K562 (cell line): ENCODE measurements around the gene BHLHE40. TPM values are rescaled to one million over a fixed set of nuclear protein-coding genes. Genes with fewer than 3 reads are reported as not detected.

Source experiments
- CC2D1A ChIP-seq: fragments of 450-650 bp; IDR thresholded peaks from 2 replicates; pipeline ENCODE4 v1.6.1; 2017; ENCODE audit warnings: mild to moderate bottlenecking
- CTBP1 ChIP-seq: fragments of 450-650 bp; IDR thresholded peaks from 2 replicates; pipeline ENCODE4 v1.6.1; 2016; ENCODE audit warnings: borderline replicate concordance
- POLR3A ChIP-seq: IDR thresholded peaks from 2 replicates; pipeline ENCODE4 v1.6.1; 2011; ENCODE audit warnings: borderline replicate concordance, mild to moderate bottlenecking, moderate library complexity; ENCODE audit not compliant: insufficient read length, insufficient read depth; ENCODE audit errors: extremely low read depth
- ZNF57 ChIP-seq: fragments of 450-650 bp; formaldehyde crosslinking; IDR thresholded peaks from 2 replicates; pipeline ENCODE4 v1.4.0; 2020; ENCODE audit warnings: mild to moderate bottlenecking, moderate library complexity
- ZNF589 ChIP-seq: fragments of 200-800 bp; sonication (Bioruptor generic); IDR thresholded peaks from 2 replicates; pipeline ENCODE4 v1.6.1; 2016; ENCODE audit warnings: low read depth, missing genetic modification characterization, missing compliant biosample characterization
- polyA plus RNA-seq, 8 experiments: library from polyadenylated mRNA; depleted of rRNA in 4 of 8; stranded (reverse) in 5 of 8; unstranded in 3 of 8; fragments of >200 nt; fragmentation: Nextera tagmentation in 2 of 8; fragmentation: Illumina TruSeq in 1 of 8; extraction: Ambion mirVana in 2 of 8; extraction: Trizol in 1 of 8; gene quantifications; 2 replicates each; pipeline versions ENCODE4 v1.2.1 to v1.2.3, GENCODE V29; 2011 to 2014; ENCODE audit warnings: inconsistent platforms in 1 of 8, missing spikeins in 1 of 8
- total RNA-seq, 7 experiments: library from RNA; depleted of rRNA in 6 of 7; stranded (reverse); fragments of >200 nt in 6 of 7; fragmentation: Illumina TruSeq in 2 of 7; extraction: Trizol in 2 of 7; gene quantifications; 2 replicates each; pipeline versions ENCODE4 v1.2.1 to v1.2.3, GENCODE V29; 2011 to 2021; ENCODE audit warnings: low replicate concordance in 1 of 7
- TF ChIP-seq, protein P1 (sequence below): fragments of 200-600 bp; sonication (generic); IDR thresholded peaks from one replicate; pipeline ENCODE4 v1.6.1; 2012; ENCODE audit warnings: mild to moderate bottlenecking, low read depth, low read length, inconsistent platforms
- TF ChIP-seq, protein P2 (sequence below): sonication (generic); formaldehyde crosslinking; IDR thresholded peaks from 2 replicates; pipeline ENCODE4 v1.8.0; 2022; ENCODE audit warnings: mild to moderate bottlenecking, low read depth, missing genetic modification reagents
- TF ChIP-seq, protein P3 (sequence below): fragments of 450-650 bp; IDR thresholded peaks from 2 replicates; pipeline ENCODE4 v1.6.1; 2014; ENCODE audit warnings: low read depth, mild to moderate bottlenecking, moderate library complexity, borderline replicate concordance
- TF ChIP-seq, protein P4 (sequence below): fragments of 250-450 bp; sonication (Bioruptor Pico); IDR thresholded peaks from 2 replicates; pipeline ENCODE4 v1.5.0; 2021; ENCODE audit warnings: mild to moderate bottlenecking, moderate library complexity

Gene BHLHE40
- total and polyA plus RNA-seq, 9 of the 15 experiments (the other 6 are each of a cell fraction or from before 2014, with no cell fraction given) = 12.0 to 83.9 (median 31.4) TPM

DNA sequence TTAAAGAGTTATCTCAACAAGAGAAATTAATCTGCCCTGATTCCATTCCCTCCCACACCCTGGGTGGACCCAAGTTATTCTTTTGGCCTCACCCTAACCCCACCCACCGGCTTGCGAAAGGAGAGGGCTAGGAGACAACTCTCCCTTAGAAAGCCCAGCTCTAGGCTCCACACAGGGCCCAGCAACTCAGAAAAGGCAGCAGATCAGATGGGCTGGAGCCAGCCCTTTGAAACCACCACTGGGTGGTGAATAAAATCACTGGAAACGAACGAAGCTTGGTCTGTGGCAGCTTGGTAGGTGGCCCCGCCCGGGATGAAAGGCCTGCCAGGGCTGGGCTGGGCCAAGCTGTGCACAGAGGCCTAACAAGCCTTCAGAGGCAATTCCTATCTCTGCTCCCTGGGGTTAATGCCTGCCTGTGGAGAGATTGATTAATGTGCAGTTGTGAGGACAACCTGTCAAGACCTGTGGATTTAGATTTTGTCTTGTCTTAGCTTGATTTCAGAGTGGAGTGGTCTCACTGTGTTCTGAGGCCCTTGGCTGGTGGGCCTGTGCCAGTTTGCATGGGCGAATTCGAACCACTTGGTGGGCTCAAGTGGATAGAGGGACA lies 38.8 kb downstream of the BHLHE40 start (continued):
- TF ChIP-seq, protein P1, sequence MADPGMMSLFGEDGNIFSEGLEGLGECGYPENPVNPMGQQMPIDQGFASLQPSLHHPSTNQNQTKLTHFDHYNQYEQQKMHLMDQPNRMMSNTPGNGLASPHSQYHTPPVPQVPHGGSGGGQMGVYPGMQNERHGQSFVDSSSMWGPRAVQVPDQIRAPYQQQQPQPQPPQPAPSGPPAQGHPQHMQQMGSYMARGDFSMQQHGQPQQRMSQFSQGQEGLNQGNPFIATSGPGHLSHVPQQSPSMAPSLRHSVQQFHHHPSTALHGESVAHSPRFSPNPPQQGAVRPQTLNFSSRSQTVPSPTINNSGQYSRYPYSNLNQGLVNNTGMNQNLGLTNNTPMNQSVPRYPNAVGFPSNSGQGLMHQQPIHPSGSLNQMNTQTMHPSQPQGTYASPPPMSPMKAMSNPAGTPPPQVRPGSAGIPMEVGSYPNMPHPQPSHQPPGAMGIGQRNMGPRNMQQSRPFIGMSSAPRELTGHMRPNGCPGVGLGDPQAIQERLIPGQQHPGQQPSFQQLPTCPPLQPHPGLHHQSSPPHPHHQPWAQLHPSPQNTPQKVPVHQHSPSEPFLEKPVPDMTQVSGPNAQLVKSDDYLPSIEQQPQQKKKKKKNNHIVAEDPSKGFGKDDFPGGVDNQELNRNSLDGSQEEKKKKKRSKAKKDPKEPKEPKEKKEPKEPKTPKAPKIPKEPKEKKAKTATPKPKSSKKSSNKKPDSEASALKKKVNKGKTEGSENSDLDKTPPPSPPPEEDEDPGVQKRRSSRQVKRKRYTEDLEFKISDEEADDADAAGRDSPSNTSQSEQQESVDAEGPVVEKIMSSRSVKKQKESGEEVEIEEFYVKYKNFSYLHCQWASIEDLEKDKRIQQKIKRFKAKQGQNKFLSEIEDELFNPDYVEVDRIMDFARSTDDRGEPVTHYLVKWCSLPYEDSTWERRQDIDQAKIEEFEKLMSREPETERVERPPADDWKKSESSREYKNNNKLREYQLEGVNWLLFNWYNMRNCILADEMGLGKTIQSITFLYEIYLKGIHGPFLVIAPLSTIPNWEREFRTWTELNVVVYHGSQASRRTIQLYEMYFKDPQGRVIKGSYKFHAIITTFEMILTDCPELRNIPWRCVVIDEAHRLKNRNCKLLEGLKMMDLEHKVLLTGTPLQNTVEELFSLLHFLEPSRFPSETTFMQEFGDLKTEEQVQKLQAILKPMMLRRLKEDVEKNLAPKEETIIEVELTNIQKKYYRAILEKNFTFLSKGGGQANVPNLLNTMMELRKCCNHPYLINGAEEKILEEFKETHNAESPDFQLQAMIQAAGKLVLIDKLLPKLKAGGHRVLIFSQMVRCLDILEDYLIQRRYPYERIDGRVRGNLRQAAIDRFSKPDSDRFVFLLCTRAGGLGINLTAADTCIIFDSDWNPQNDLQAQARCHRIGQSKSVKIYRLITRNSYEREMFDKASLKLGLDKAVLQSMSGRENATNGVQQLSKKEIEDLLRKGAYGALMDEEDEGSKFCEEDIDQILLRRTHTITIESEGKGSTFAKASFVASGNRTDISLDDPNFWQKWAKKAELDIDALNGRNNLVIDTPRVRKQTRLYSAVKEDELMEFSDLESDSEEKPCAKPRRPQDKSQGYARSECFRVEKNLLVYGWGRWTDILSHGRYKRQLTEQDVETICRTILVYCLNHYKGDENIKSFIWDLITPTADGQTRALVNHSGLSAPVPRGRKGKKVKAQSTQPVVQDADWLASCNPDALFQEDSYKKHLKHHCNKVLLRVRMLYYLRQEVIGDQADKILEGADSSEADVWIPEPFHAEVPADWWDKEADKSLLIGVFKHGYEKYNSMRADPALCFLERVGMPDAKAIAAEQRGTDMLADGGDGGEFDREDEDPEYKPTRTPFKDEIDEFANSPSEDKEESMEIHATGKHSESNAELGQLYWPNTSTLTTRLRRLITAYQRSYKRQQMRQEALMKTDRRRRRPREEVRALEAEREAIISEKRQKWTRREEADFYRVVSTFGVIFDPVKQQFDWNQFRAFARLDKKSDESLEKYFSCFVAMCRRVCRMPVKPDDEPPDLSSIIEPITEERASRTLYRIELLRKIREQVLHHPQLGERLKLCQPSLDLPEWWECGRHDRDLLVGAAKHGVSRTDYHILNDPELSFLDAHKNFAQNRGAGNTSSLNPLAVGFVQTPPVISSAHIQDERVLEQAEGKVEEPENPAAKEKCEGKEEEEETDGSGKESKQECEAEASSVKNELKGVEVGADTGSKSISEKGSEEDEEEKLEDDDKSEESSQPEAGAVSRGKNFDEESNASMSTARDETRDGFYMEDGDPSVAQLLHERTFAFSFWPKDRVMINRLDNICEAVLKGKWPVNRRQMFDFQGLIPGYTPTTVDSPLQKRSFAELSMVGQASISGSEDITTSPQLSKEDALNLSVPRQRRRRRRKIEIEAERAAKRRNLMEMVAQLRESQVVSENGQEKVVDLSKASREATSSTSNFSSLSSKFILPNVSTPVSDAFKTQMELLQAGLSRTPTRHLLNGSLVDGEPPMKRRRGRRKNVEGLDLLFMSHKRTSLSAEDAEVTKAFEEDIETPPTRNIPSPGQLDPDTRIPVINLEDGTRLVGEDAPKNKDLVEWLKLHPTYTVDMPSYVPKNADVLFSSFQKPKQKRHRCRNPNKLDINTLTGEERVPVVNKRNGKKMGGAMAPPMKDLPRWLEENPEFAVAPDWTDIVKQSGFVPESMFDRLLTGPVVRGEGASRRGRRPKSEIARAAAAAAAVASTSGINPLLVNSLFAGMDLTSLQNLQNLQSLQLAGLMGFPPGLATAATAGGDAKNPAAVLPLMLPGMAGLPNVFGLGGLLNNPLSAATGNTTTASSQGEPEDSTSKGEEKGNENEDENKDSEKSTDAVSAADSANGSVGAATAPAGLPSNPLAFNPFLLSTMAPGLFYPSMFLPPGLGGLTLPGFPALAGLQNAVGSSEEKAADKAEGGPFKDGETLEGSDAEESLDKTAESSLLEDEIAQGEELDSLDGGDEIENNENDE = no peak
- TF ChIP-seq POLR3A = no peak
- TF ChIP-seq, protein P2, sequence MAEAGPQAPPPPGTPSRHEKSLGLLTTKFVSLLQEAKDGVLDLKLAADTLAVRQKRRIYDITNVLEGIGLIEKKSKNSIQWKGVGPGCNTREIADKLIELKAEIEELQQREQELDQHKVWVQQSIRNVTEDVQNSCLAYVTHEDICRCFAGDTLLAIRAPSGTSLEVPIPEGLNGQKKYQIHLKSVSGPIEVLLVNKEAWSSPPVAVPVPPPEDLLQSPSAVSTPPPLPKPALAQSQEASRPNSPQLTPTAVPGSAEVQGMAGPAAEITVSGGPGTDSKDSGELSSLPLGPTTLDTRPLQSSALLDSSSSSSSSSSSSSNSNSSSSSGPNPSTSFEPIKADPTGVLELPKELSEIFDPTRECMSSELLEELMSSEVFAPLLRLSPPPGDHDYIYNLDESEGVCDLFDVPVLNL (CRISPR knock-in tag) = no peak
- TF ChIP-seq, protein P3, sequence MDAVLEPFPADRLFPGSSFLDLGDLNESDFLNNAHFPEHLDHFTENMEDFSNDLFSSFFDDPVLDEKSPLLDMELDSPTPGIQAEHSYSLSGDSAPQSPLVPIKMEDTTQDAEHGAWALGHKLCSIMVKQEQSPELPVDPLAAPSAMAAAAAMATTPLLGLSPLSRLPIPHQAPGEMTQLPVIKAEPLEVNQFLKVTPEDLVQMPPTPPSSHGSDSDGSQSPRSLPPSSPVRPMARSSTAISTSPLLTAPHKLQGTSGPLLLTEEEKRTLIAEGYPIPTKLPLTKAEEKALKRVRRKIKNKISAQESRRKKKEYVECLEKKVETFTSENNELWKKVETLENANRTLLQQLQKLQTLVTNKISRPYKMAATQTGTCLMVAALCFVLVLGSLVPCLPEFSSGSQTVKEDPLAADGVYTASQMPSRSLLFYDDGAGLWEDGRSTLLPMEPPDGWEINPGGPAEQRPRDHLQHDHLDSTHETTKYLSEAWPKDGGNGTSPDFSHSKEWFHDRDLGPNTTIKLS = no peak
- TF ChIP-seq, protein P4, sequence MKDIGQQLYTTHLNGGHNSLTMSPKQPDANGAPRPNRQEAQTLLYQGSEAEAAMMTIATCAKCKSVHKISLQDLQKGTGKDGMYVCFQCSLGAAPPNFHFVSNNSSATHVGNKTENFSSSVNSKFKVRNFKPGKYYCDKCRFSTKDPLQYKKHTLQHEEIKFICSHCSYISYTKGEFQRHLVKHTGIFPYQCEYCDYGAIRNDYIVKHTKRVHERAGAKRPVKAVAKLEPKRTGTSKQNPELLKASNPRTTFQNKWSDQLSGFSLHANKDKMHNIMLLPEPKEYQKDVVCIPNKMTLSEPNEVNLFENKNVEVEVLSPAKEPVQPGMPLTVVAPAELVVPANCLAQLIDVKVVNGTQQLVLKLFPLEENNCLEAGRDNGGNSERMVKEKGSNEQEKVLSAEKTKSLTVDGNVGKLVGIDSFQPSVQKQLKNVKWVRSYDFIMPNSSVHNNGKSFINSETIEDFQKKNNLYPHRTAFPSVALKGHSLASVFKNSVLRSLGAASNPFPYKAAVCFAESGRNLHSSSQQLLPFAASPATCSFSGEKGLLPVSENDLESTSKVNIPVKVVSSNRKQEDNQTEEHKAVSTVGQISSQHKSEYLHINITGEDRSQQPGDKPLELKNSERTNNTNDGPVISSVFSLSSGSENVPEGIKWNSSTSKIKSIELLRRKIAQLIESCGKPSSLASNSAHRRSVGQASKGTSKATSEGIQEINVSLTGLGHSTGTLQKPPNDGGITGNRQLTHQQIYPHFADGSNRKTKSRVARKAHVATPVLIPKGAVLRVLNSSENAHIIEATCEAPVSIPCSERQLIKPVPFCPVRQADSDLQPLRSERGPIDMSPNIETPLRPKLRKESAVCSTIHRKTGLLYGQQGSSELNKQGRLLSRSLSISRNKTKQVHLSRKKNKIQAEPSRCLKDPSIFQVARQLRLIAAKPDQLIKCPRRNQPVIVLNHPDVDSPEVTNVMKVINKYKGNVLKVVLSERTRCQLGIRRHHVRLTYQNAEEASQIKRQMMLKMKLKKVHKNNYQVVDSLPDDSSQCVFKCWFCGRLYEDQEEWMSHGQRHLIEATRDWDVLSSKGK (CRISPR knock-in tag) = no peak
- TF ChIP-seq CC2D1A = no peak
- TF ChIP-seq ZNF57 (CRISPR knock-in tag) = no peak
- no peak for TF ChIP-seq ZNF589 (CRISPR knock-in tag)
- TF ChIP-seq CTBP1 = no peak
